SK-N-MC (cell line): ENCODE results near the gene FBXO44.

Experiments
- DNase-seq: peaks from one replicate; pipeline ENCODE4 v3.0.0-alpha.2; 2011; ENCODE audit warnings: low read depth, low spot score
- H3K27ac ChIP-seq: fragments of 200-600 bp; sonication (generic); 2 replicates; pipeline ENCODE4 v1.5.1; 2016; ENCODE audit warnings: mixed run types
- H3K36me3 ChIP-seq: fragments of 200-600 bp; sonication (generic); 2 replicates; pipeline ENCODE4 v1.6.1; 2017; ENCODE audit warnings: antibody characterized with exemption, low read length, mixed read lengths; ENCODE audit not compliant: insufficient read depth
- H3K4me3 ChIP-seq: fragments of 200-600 bp; sonication (generic); 2 replicates; pipeline ENCODE4 v1.5.1; 2016
- H3K9ac ChIP-seq: fragments of 200-600 bp; sonication (generic); 2 replicates; pipeline ENCODE4 v1.8.0; 2017; ENCODE audit warnings: mixed run types, mixed read lengths; ENCODE audit not compliant: insufficient read length
- H3K9me3 ChIP-seq: fragments of 200-600 bp; sonication (generic); 2 replicates; pipeline ENCODE4 v1.6.1; 2017; ENCODE audit warnings: low read depth, mild to moderate bottlenecking, antibody characterized with exemption, low read length, moderate library complexity, mixed read lengths
- EZH2 ChIP-seq: fragments of 200-600 bp; sonication (generic); IDR thresholded peaks from one replicate; pipeline ENCODE4 v1.6.1; 2017; ENCODE audit warnings: antibody characterized with exemption
- FOXP2 ChIP-seq: optimal IDR thresholded peaks from 2 replicates; pipeline ENCODE3; 2011; ENCODE audit warnings: mild to moderate bottlenecking, moderate library complexity; ENCODE audit not compliant: insufficient read depth; ENCODE audit errors: extremely low read length, control extremely low read depth
- POLR2AphosphoS5 ChIP-seq: IDR thresholded peaks from 2 replicates; pipeline ENCODE4 v1.6.1; 2012; ENCODE audit warnings: mild to moderate bottlenecking, low read depth, low read length, borderline replicate concordance

Gene FBXO44

GRCh38 chr1:11650331-11650991, 4.2 kb upstream of the FBXO44 start:
- Histone ChIP-seq H3K36me3 (no peaks in the 10 kb centered on the region), H3K9me3 (no peaks in the 10 kb centered on the region), H3K9ac (no peak overlapping the region), H3K27ac (no peak overlapping the region), H3K4me3 (peak overlapping the region; percentile 38; the same call in 1 of the 2 replicates)
- no peak for DNase-seq
- no peak for TF ChIP-seq EZH2
- TF ChIP-seq POLR2AphosphoS5 = no peak
- TF ChIP-seq FOXP2 = no peak

- no peak overlapping the region for H3K4me3 ChIP-seq
- no peaks in the 10 kb centered on the region; the same call in 1 of the 2 replicates for H3K36me3 ChIP-seq
- H3K27ac ChIP-seq = no peak overlapping the region
- no peaks in the 10 kb centered on the region for H3K9me3 ChIP-seq
- no peak overlapping the region for H3K9ac ChIP-seq
- no peak for DNase-seq
- TF ChIP-seq EZH2 (no peak), POLR2AphosphoS5 (no peak), FOXP2 (no peak)
Measured at GRCh38 chr1:11651017-11651416, 3.7 kb upstream of the FBXO44 start.

GRCh38 chr1:11652203-11652780, 2.4 kb upstream of the FBXO44 start:
- Histone ChIP-seq H3K4me3 (no peak overlapping the region), H3K9ac (no peak overlapping the region), H3K9me3 (no peaks in the 10 kb centered on the region), H3K27ac (no peak overlapping the region), H3K36me3 (peaks cover 7% of the 10 kb centered on the region; the same call in 1 of the 2 replicates)
- no peak for DNase-seq
- no peak for TF ChIP-seq FOXP2
- TF ChIP-seq EZH2 = no peak
- TF ChIP-seq POLR2AphosphoS5 = no peak

- Histone ChIP-seq H3K9ac (no peak overlapping the region), H3K9me3 (no peaks in the 10 kb centered on the region), H3K36me3 (peaks cover 10% of the 10 kb centered on the region; the same call in 1 of the 2 replicates), H3K27ac (no peak overlapping the region), H3K4me3 (no peak overlapping the region)
- TF ChIP-seq POLR2AphosphoS5 (no peak), EZH2 (no peak), FOXP2 (no peak)
- DNase-seq = no peak
Measured at GRCh38 chr1:11653101-11653860, 1.4 kb upstream of the FBXO44 start.

GRCh38 chr1:11653861-11654136, 878 bp upstream of the FBXO44 start:
- TF ChIP-seq POLR2AphosphoS5 (no peak), EZH2 (no peak), FOXP2 (no peak)
- Histone ChIP-seq H3K27ac (no peak overlapping the region), H3K36me3 (peaks cover 10% of the 10 kb centered on the region; the same call in 1 of the 2 replicates), H3K9ac (no peak overlapping the region), H3K9me3 (no peaks in the 10 kb centered on the region), H3K4me3 (no peak overlapping the region)
- no peak for DNase-seq

- TF ChIP-seq EZH2 (no peak), FOXP2 (no peak), POLR2AphosphoS5 (no peak)
- Histone ChIP-seq H3K4me3 (peak overlapping the region; percentile 80), H3K27ac (no peak overlapping the region), H3K9me3 (no peaks in the 10 kb centered on the region), H3K36me3 (peaks cover 10% of the 10 kb centered on the region; the same call in 1 of the 2 replicates), H3K9ac (peak overlapping the region; percentile 72)
- no peak for DNase-seq
Measured at GRCh38 chr1:11654939-11655808, 497 bp downstream of the FBXO44 start.

- no peak for DNase-seq
- TF ChIP-seq POLR2AphosphoS5 = no peak
- no peak for TF ChIP-seq FOXP2
- TF ChIP-seq EZH2 = no peak
- Histone ChIP-seq H3K36me3 (peaks cover 15% of the 10 kb centered on the region; the same call in 1 of the 2 replicates), H3K9me3 (no peaks in the 10 kb centered on the region), H3K27ac (no peak overlapping the region), H3K9ac (no peak overlapping the region), H3K4me3 (no peak overlapping the region)
Measured at GRCh38 chr1:11657654-11658053, 3.0 kb downstream of the FBXO44 start.
